B cell (primary cell): ENCODE measurements around the gene CTNNBL1. TPM values are rescaled to one million over a fixed set of nuclear protein-coding genes. Genes with fewer than 3 reads are reported as not detected.

Experiments
- ATAC-seq: fragments of 200-7000 bp; cut with Tn5 transposase; one replicate; pipeline ENCODE4 v1.10.0; 2021; ENCODE audit warnings: low read depth, mild to moderate bottlenecking, moderate number of reproducible peaks, moderate library complexity
- CTCF ChIA-PET: fragments of 350-600 bp; sonication (Branson Sonifier 250); formaldehyde crosslinking; loops from one replicate; lab custom pipeline; 2021; ENCODE audit warnings: antibody characterized with exemption, inconsistent platforms; lab: Charles Lee
- POLR2A ChIA-PET: fragments of 350-600 bp; sonication (Branson Sonifier 250); formaldehyde crosslinking; loops from one replicate; lab custom pipeline; 2021; ENCODE audit warnings: antibody characterized with exemption; lab: Charles Lee
- DNase-seq: peaks from one replicate; pipeline ENCODE4 v3.0.0; 2013
- H2AFZ ChIP-seq: 2 replicates; pipeline ENCODE4 v1.6.1; 2012; ENCODE audit warnings: mild to moderate bottlenecking, low read depth, low read length; ENCODE audit not compliant: insufficient read depth, poor library complexity, severe bottlenecking
- H3K27ac ChIP-seq, 2 donors: 1 replicate in 1 of 2; 2 replicates in 1 of 2; pipeline ENCODE4 v1.5.1; 2012 to 2013; ENCODE audit warnings: low read length in 2 of 2, mild to moderate bottlenecking in 2 of 2, moderate library complexity in 1 of 2
- H3K27me3 ChIP-seq, 4 experiments: fragments of 200-600 bp in 1 of 4; sonication (generic) in 1 of 4; replicated peaks in 1 of 4; 1 replicate in 2 of 4; 2 replicates in 2 of 4; pipeline versions ENCODE4 v1.6.1 to v1.7.0; 2013 to 2016; ENCODE audit warnings: low read length in 3 of 4, mild to moderate bottlenecking in 2 of 4, mixed read lengths in 1 of 4, moderate library complexity in 1 of 4; ENCODE audit not compliant: insufficient read depth in 4 of 4, control insufficient read depth in 3 of 4; ENCODE audit errors: control extremely low read depth in 1 of 4
- H3K36me3 ChIP-seq, 2 experiments: replicated peaks in 1 of 2; 1 replicate in 1 of 2; 2 replicates in 1 of 2; pipeline versions ENCODE4 v1.6.1 to v1.7.1; 2013; ENCODE audit warnings: low read length in 1 of 2; ENCODE audit not compliant: insufficient read depth in 2 of 2, control insufficient read depth in 1 of 2; ENCODE audit errors: control extremely low read depth in 1 of 2, extremely low read depth in 1 of 2
- H3K4me1 ChIP-seq, 2 donors: fragments of 200-600 bp in 1 of 2; sonication (generic) in 1 of 2; 1 replicate in 1 of 2; 2 replicates in 1 of 2; pipeline versions ENCODE4 v1.5.1 to v1.6.1; 2013 to 2017; ENCODE audit warnings: low read length in 2 of 2; ENCODE audit not compliant: control insufficient read depth in 2 of 2, insufficient read depth in 2 of 2
- H3K4me2 ChIP-seq: replicated peaks from 2 replicates; pipeline ENCODE3; 2012; ENCODE audit warnings: mild to moderate bottlenecking, low read depth, low read length; ENCODE audit not compliant: poor library complexity, severe bottlenecking
- H3K4me3 ChIP-seq, 5 experiments: fragments of 200-600 bp in 1 of 5; sonication (generic) in 1 of 5; 1 replicate in 3 of 5; 2 replicates in 2 of 5; pipeline versions ENCODE4 v1.5.1 to v1.7.0; 2011 to 2016; ENCODE audit warnings: low read length in 4 of 5, mild to moderate bottlenecking in 4 of 5, low read depth in 2 of 5, control low read depth in 1 of 5, moderate library complexity in 1 of 5; ENCODE audit not compliant: insufficient read depth in 1 of 5; ENCODE audit errors: control extremely low read depth in 1 of 5, extremely low read depth in 1 of 5
- H3K79me2 ChIP-seq: fragments of 200-600 bp; sonication (generic); one replicate; pipeline ENCODE4 v1.6.0; 2016; ENCODE audit warnings: low read length; ENCODE audit not compliant: control insufficient read depth, insufficient read depth
- H3K9ac ChIP-seq: fragments of 200-600 bp; sonication (generic); 2 replicates; pipeline ENCODE4 v1.6.1; 2017; ENCODE audit warnings: mild to moderate bottlenecking, low read length, moderate library complexity
- H3K9me3 ChIP-seq, 3 donors: one replicate each; pipeline versions ENCODE4 v1.6.1 to v1.7.1; 2013; ENCODE audit warnings: low read length in 2 of 3; ENCODE audit not compliant: control insufficient read depth in 2 of 3, insufficient read depth in 1 of 3; ENCODE audit errors: control extremely low read depth in 1 of 3
- H4K20me1 ChIP-seq: 2 replicates; pipeline ENCODE4 v1.6.0; 2012; ENCODE audit warnings: mild to moderate bottlenecking, low read length; ENCODE audit not compliant: insufficient read depth, control insufficient read depth, poor library complexity, severe bottlenecking
- H3K27ac Mint-ChIP-seq: one replicate; pipeline ENCODE4 v1.8.0; 2021; ENCODE audit warnings: mixed read lengths
- H3K27me3 Mint-ChIP-seq: one replicate; pipeline ENCODE4 v1.8.0; 2021; ENCODE audit warnings: mixed read lengths
- H3K4me1 Mint-ChIP-seq: one replicate; pipeline ENCODE4 v1.8.0; 2021; ENCODE audit warnings: mixed read lengths
- H3K4me3 Mint-ChIP-seq: one replicate; pipeline ENCODE4 v1.8.0; 2021; ENCODE audit warnings: mixed read lengths
- H3K9me3 Mint-ChIP-seq: one replicate; pipeline ENCODE4 v1.8.0; 2022; ENCODE audit warnings: mixed read lengths; ENCODE audit not compliant: insufficient read depth
- EZH2 ChIP-seq: IDR thresholded peaks from 2 replicates; pipeline ENCODE4 v1.6.1; 2012; ENCODE audit warnings: borderline replicate concordance, low read depth, mild to moderate bottlenecking, moderate library complexity, low read length; ENCODE audit not compliant: insufficient read depth, poor library complexity, severe bottlenecking
- WGBS: methylation state at CpG from one replicate; pipeline ENCODE4 v1.1.5; 2013; ENCODE audit warnings: missing lambda C conversion rate; ENCODE audit not compliant: insufficient coverage; 5-methylcytosine and 5-hydroxymethylcytosine counted together
- intact Hi-C: fragments of 100-400 bp; cut with micrococcal nuclease; formaldehyde crosslinking; loops from one replicate; pipeline ENCODE4 v1.10.0; 2022
- polyA plus RNA-seq: library from polyadenylated mRNA; depleted of rRNA; stranded (reverse); fragments of >200 nt; gene quantifications from 2 replicates; pipeline ENCODE4 v1.2.3, GENCODE V29; 2012
- total RNA-seq, 2 donors: library from RNA; stranded (reverse); fragments of 120-200 nt in 1 of 2; gene quantifications; 1 replicate in 1 of 2; 2 replicates in 1 of 2; pipeline versions ENCODE4 v1.2.3 to v1.2.4, GENCODE V29; 2013 to 2022
- TF ChIP-seq, protein P1 (sequence below): fragments of 200-600 bp; IDR thresholded peaks from one replicate; pipeline ENCODE4 v1.8.0; 2022; ENCODE audit warnings: antibody characterized with exemption, mild to moderate bottlenecking

The CTNNBL1 gene
- total and polyA plus RNA-seq, 2 donors (not counting 1 experiment from before 2014, with no cell fraction given): 25.3 to 64.7 TPM

DNA sequence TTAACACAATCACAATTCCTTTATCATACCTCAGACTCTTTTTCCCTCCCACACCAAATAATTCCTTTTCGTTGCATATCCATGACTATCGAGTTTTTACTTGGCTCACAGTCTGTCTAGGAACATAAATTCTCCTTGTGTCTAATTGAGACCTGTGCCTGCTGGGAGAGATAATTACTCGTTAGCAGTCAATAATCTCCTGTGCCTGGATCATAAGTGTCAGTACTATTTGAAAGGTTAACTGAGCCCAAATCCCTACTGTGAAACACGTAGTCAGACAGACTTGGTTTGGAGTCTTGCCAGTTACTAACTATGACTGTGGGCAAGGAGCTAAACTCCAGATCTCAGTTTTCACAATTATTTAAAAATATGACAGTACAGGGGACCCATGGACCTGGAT, 5.7 kb upstream of the CTNNBL1 start:
- peaks cover 30% of the 10 kb centered on the region for H3K27me3 Mint-ChIP-seq
- Histone ChIP-seq H2AFZ (no peak overlapping the region), H3K9ac (no peak overlapping the region), H3K27me3 (peaks cover 0 to 19% (median 8%) of the 10 kb centered on the region in 4 experiments), H3K79me2 (no peaks in the 10 kb centered on the region), H3K4me1 (peaks cover 0 to under 1% of the 10 kb centered on the region in 2 donors), H3K4me2 (no peak overlapping the region), H3K9me3 (no peaks in the 10 kb centered on the region), H4K20me1 (no peaks in the 10 kb centered on the region), H3K36me3 (no peaks in the 10 kb centered on the region), H3K4me3 (no peak overlapping the region), H3K27ac (no peak overlapping the region)
- no peak overlapping the region for H3K27ac Mint-ChIP-seq
- DNase-seq (no peak), ATAC-seq (no peak)
- intact Hi-C loops: no loop called here
- no CpG with 5 or more reads among the region's 4 CpGs for WGBS
- CTCF ChIA-PET: no interaction called here
- POLR2A ChIA-PET: no interaction called here
- H3K4me3 Mint-ChIP-seq: no peak overlapping the region
- H3K4me1 Mint-ChIP-seq: peaks cover under 1% of the 10 kb centered on the region
- no peaks in the 10 kb centered on the region for H3K9me3 Mint-ChIP-seq
- TF ChIP-seq EZH2: no peak
- TF ChIP-seq, protein P1, sequence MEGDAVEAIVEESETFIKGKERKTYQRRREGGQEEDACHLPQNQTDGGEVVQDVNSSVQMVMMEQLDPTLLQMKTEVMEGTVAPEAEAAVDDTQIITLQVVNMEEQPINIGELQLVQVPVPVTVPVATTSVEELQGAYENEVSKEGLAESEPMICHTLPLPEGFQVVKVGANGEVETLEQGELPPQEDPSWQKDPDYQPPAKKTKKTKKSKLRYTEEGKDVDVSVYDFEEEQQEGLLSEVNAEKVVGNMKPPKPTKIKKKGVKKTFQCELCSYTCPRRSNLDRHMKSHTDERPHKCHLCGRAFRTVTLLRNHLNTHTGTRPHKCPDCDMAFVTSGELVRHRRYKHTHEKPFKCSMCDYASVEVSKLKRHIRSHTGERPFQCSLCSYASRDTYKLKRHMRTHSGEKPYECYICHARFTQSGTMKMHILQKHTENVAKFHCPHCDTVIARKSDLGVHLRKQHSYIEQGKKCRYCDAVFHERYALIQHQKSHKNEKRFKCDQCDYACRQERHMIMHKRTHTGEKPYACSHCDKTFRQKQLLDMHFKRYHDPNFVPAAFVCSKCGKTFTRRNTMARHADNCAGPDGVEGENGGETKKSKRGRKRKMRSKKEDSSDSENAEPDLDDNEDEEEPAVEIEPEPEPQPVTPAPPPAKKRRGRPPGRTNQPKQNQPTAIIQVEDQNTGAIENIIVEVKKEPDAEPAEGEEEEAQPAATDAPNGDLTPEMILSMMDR: no peak

DNA sequence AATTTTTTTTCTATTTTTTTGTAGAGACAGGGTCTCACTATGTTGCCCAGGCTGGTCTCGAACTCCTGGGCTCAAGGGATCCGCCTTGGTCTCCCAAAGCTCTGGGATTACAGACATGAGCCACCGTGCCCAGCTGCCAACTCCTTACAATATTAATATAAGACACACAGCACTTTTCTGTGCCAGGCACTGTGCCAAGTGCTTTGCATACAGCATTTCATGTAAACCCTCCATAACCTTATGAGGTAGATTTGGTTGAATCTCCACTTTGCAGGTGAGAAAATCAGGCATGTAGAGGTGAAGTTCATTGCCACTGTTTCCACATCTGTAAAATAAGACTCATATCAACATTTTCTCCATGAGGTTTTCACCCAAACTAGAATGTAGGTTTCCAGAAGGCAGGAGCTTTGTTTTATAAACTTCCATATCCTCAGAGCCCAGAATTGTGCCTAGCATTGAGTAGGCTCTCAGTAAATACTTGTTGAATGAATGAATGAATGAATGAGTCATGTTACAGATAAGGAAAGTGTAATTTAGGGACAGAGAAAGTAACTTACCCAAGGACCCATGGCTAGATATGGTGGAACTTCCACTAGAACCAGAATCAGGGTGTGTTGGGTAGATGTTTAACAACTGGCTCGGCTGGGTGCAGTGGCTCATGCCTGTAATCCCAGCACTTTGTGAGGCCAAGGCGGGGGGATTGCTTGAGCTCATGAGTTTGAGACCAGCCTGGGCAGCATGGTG, 3.0 kb upstream of the CTNNBL1 start:
- ChIA-PET CTCF (no interaction called here), POLR2A (no interaction called here)
- Histone ChIP-seq H3K9ac (no peak overlapping the region), H3K36me3 (no peaks in the 10 kb centered on the region), H3K4me1 (peaks cover 13% of the 10 kb centered on the region in 2 donors), H3K79me2 (peaks cover 20% of the 10 kb centered on the region), H3K9me3 (no peaks in the 10 kb centered on the region), H3K27ac (no peak overlapping the region), H2AFZ (no peak overlapping the region), H4K20me1 (peaks cover 3% of the 10 kb centered on the region), H3K4me3 (no peak overlapping the region), H3K4me2 (no peak overlapping the region), H3K27me3 (peaks cover 0 to 19% (median 7%) of the 10 kb centered on the region in 4 experiments)
- no peak for DNase-seq
- Mint-ChIP-seq H3K27me3 (peaks cover 27% of the 10 kb centered on the region), H3K4me1 (peaks cover 25% of the 10 kb centered on the region), H3K9me3 (no peaks in the 10 kb centered on the region), H3K27ac (no peak overlapping the region), H3K4me3 (no peak overlapping the region)
- intact Hi-C loops: loop anchor here (5.0 to 10.0 kb wide), 5 partner anchors 166 to 1274 kb away; partner anchors contain the start of genes ACTR5, BLCAP, DHX35 and MROH8
- no peak for TF ChIP-seq EZH2
- TF ChIP-seq, protein P1: no peak
- ATAC-seq: no peak
- 85% methylated on average over 5 of the region's 5 CpGs for WGBS
